ENCODE results near the gene EIF2AK3. TPM values are rescaled to one million over a fixed set of nuclear protein-coding genes. Genes with fewer than 3 reads are reported as not detected.

Gene EIF2AK3
- polyA plus RNA-seq, 1 of the 3 experiments (the other 2 are of a cell fraction) = 2.2 TPM

DNA sequence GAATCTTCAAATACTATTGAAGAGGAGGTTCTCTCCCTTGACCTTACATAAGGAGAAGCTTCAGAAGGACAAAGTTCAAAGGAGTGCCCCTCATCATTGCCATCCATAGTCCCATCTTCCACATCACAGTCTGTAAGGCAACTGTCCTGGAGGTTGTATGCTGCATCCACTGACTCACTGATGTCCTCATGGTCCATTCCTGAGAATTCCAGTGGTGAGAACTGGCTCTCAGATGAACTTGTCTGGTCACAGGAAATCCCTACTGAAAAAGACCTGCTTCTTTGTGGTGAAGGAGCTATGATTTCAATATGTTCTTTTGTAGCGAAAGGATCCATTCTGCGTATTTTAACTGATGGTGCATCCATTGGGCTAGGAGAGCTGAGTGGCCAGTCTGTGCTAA, 52.2 kb downstream of the EIF2AK3 start:
- TF ChIP-seq GABPA (IDR thresholded peaks at IDR 0.05; ENCODE audit: low read depth) (no peak), JUND (IDR thresholded peaks at IDR 0.05) (no peak), MEF2A (IDR thresholded peaks at IDR 0.05; ENCODE audit: borderline replicate concordance, low read depth) (no peak), RCOR1 (IDR thresholded peaks at IDR 0.05; ENCODE audit: low read length) (no peak), RFX5 (IDR thresholded peaks at IDR 0.05; ENCODE audit: low read length) (no peak), EZH2phosphoT487 (IDR thresholded peaks at IDR 0.05; ENCODE audit: borderline replicate concordance, low read depth) (no peak), CHD2 (IDR thresholded peaks at IDR 0.05; ENCODE audit: low read length, partially characterized antibody) (no peak), FOXM1 (IDR thresholded peaks at IDR 0.05; ENCODE audit: low read depth) (no peak), SMC3 (IDR thresholded peaks at IDR 0.05; ENCODE audit: low read depth, low read length) (no peak), ELF1 (IDR thresholded peaks at IDR 0.05) (no peak), EP300 (IDR thresholded peaks at IDR 0.05; ENCODE audit: borderline replicate concordance in 1 of 2, low read depth in 1 of 2, low read length in 1 of 2) (no peak), NFIC (IDR thresholded peaks at IDR 0.05; ENCODE audit: borderline replicate concordance) (no peak), MXI1 (IDR thresholded peaks at IDR 0.05; ENCODE audit: low read depth, low read length) (no peak), YY1 (IDR thresholded peaks at IDR 0.05; ENCODE audit: low read depth) (no peak)
- TF ChIP-seq, protein P1, sequence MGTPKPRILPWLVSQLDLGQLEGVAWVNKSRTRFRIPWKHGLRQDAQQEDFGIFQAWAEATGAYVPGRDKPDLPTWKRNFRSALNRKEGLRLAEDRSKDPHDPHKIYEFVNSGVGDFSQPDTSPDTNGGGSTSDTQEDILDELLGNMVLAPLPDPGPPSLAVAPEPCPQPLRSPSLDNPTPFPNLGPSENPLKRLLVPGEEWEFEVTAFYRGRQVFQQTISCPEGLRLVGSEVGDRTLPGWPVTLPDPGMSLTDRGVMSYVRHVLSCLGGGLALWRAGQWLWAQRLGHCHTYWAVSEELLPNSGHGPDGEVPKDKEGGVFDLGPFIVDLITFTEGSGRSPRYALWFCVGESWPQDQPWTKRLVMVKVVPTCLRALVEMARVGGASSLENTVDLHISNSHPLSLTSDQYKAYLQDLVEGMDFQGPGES (IDR thresholded peaks at IDR 0.05; ENCODE audit: low read depth, low read length) = no peak
- TF ChIP-seq, protein P2, sequence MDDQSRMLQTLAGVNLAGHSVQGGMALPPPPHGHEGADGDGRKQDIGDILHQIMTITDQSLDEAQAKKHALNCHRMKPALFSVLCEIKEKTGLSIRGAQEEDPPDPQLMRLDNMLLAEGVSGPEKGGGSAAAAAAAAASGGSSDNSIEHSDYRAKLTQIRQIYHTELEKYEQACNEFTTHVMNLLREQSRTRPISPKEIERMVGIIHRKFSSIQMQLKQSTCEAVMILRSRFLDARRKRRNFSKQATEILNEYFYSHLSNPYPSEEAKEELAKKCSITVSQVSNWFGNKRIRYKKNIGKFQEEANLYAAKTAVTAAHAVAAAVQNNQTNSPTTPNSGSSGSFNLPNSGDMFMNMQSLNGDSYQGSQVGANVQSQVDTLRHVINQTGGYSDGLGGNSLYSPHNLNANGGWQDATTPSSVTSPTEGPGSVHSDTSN (IDR thresholded peaks at IDR 0.05) = no peak
- TF ChIP-seq, protein P3, sequence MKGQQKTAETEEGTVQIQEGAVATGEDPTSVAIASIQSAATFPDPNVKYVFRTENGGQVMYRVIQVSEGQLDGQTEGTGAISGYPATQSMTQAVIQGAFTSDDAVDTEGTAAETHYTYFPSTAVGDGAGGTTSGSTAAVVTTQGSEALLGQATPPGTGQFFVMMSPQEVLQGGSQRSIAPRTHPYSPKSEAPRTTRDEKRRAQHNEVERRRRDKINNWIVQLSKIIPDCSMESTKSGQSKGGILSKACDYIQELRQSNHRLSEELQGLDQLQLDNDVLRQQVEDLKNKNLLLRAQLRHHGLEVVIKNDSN (IDR thresholded peaks at IDR 0.05; ENCODE audit: borderline replicate concordance, low read depth) = no peak
- TF ChIP-seq, protein P4, sequence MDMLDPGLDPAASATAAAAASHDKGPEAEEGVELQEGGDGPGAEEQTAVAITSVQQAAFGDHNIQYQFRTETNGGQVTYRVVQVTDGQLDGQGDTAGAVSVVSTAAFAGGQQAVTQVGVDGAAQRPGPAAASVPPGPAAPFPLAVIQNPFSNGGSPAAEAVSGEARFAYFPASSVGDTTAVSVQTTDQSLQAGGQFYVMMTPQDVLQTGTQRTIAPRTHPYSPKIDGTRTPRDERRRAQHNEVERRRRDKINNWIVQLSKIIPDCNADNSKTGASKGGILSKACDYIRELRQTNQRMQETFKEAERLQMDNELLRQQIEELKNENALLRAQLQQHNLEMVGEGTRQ (IDR thresholded peaks at IDR 0.05; ENCODE audit: borderline replicate concordance, low read depth, low read length) = no peak
- TF ChIP-seq, protein P5, sequence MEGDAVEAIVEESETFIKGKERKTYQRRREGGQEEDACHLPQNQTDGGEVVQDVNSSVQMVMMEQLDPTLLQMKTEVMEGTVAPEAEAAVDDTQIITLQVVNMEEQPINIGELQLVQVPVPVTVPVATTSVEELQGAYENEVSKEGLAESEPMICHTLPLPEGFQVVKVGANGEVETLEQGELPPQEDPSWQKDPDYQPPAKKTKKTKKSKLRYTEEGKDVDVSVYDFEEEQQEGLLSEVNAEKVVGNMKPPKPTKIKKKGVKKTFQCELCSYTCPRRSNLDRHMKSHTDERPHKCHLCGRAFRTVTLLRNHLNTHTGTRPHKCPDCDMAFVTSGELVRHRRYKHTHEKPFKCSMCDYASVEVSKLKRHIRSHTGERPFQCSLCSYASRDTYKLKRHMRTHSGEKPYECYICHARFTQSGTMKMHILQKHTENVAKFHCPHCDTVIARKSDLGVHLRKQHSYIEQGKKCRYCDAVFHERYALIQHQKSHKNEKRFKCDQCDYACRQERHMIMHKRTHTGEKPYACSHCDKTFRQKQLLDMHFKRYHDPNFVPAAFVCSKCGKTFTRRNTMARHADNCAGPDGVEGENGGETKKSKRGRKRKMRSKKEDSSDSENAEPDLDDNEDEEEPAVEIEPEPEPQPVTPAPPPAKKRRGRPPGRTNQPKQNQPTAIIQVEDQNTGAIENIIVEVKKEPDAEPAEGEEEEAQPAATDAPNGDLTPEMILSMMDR (IDR thresholded peaks at IDR 0.05) = no peak
- Histone ChIP-seq H3K4me2 (no peak overlapping the region), H3K9me3 (no peaks in the 10 kb centered on the region), H3K4me3 (ENCODE audit: low read depth in 2 of 2, low read length in 1 of 2) (no peak overlapping the region), H3K79me2 (ENCODE audit: insufficient read depth) (no peaks in the 10 kb centered on the region; the same call in 1 of the 2 replicates), H2AFZ (ENCODE audit: low read depth) (no peak overlapping the region), H3K4me1 (ENCODE audit: control insufficient read depth in 1 of 2, insufficient read depth in 2 of 2, low read depth in 1 of 2, low read length in 1 of 2) (0 out of 4 replicates have a peak, but pooled peaks cover 0 to 5% of the 10 kb centered on the region in 2 experiments), H3K9me2 (no peaks in the 10 kb centered on the region), H3F3A (replicated peaks; ENCODE audit: insufficient read depth) (no peaks in the 10 kb centered on the region), H3K27me3 (ENCODE audit: insufficient read depth) (no peaks in the 10 kb centered on the region), H3K9ac (no peak overlapping the region), H4K20me1 (ENCODE audit: insufficient read depth) (no peaks in the 10 kb centered on the region), H3K27ac (ENCODE audit: low read depth in 2 of 2, low read length in 1 of 2) (no peak overlapping the region), H3K36me3 (replicated peaks in 1 of 2; ENCODE audit: control insufficient read depth in 1 of 2, insufficient read depth in 2 of 2, low read length in 1 of 2) (peaks cover 55 to 69% of the 10 kb centered on the region in 2 experiments)
- WGBS (ENCODE audit: low lambda C conversion rate) = 89% methylated on average over 1 of the region's 2 CpGs
- DNase-seq = no peak
- ChIA-PET CTCF (interaction anchor here (1.9 kb wide), 1 partner anchor 97 kb away, joined by 10 read pairs; no protein-coding TSS in a partner anchor), POLR2A (no interaction called here)
